NCI-H82 (cell line): Measurements from ENCODE around the gene CNDP2.

Experiments used
- DNase-seq: peaks from one replicate; lab custom pipeline; 2025; lab: John Stamatoyannopoulos, UW

The CNDP2 gene

DNA sequence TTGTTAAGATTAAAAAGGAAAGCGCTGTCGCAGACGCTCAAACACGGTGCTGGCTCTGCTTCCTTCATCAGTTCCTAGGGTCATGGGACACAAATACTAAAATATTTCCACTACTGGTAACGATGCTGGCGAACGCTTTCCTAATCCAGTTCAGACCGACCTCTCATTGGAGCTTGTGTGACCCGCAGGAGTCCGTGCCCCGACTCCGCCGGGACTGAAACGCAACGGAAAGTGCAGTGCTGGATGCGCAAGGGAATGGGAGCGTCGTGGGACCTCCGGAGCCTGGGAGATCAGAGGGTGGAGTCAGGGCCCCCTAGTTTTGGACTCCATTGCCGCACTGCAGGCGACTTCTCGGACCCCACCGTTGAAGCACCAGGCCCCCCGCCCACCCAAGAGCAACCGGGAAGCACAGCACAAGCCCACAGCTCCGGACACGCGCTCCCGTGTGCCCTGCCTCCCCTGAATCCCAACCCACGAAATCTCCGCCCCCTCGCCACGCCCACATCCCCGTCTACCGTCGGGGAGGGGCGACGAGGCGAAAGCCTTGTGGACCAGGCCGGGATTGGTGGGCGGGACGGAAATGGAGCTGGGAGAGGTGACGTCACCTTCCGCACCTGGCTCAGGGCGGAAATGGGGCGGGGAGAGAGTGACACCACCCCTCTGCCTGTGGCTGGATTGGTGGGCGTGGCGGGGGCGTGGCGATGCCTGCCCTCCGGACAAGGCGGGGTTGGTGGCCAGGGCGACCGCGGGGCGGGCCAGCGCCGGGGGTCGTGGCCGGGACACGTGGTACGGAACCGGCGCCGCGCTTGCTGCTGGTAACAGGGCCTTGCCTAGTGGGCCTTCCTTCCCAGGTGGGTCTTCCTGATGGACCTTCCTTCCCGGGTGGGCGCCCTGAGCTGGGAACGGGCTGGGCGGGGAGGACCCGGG is at the start of gene CNDP2:
CNDP2 (plus strand) TSS at position 783 of the 927 bp plus-strand sequence. CDS start 3,611 bp downstream, outside the sequence.
- peak; percentile 99 for DNase-seq

DNA sequence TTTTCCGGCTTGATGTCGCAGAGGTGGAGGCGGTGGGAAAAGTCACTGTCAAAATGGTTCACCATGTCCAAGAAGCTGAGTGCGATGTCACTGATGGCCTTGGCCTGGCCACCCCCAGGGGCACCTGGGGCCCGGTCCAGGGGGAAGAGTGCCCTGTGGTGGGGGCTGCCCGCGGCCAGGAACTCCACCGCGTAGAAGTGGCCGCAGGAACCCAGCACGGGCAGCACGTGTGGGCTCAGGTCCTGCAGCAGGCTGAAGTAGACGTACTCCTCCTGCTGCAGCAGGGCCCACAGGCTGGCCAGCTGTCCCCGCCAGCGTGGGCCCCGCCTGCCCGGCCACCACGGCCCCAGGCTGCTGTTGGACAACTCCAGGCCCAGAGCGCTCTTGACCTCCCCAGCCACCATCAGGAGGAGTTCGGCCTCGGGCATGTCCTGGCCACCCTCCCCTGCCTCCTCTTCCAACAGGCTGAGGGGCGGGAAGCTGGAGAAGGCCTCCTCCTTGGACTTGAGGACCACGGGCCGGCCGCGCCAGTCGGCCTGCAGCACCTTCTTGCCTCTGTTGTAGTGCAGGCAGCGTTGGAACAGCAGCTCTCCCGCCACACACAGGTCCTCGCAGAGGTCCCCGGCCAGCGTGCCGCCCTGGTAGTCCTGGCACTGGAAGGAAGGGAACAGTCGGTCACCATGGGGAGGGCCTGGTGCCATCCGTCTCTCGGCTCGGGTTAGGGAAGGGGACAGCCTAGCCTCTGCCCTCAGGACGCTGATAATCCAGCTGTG is 49.3 kb upstream of the CNDP2 start:
- DNase-seq, result no peak

GRCh38 chr18:74447404-74448152 is 48.6 kb upstream of the CNDP2 start:
- no peak for DNase-seq

DNA sequence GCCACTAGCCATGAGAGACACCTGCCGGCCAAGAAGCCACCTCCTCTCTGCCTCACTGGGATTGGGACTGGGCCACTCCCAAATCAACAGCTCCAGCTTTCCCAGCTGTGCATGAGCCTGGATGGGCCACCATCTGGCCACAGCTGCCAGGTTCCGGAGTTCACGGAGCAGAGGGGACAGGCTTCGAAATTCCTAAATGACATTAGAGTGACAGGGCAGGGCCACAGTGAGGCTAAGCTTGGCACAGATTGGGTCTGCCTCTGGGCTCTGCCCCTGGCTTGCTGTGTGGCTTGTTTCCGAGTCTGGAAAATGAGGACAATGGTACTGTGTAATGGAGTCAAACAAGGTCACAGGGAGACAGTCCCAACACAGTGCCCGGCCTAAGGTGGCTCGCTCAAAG is 45.5 kb upstream of the CNDP2 start:
- no peak for DNase-seq

GRCh38 chr18:74451148-74451547 is 45.0 kb upstream of the CNDP2 start:
- no peak for DNase-seq

- no peak for DNase-seq
Observed at GRCh38 chr18:74453016-74453566, 43.1 kb upstream of the CNDP2 start.

DNA sequence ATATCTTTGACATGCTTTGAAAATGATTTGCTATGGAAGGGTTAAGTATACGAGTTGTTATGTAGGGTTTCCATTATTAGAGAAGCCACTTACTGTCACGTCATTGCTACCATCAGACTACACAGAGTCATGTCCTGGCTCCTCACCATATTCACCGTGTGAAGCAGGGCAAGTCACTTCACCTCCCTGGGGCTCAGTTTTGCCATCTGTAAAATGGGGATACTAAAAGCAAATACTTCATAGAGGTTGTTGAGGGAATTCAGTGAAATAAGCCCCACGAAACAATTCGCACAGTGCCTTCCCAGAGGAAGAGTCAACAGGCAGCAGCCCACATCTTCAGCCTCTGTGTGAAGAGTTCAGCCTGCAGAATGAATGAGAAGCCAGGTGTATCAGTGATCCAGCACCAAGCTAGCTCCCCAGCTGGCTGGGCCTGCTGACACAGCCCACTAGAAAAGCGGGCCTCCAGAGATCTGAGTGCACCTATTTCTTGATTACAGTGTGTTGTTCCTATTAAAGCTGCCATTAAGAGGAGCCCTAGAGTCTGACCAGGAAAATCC is 42.4 kb upstream of the CNDP2 start:
- DNase-seq, result no peak

DNA sequence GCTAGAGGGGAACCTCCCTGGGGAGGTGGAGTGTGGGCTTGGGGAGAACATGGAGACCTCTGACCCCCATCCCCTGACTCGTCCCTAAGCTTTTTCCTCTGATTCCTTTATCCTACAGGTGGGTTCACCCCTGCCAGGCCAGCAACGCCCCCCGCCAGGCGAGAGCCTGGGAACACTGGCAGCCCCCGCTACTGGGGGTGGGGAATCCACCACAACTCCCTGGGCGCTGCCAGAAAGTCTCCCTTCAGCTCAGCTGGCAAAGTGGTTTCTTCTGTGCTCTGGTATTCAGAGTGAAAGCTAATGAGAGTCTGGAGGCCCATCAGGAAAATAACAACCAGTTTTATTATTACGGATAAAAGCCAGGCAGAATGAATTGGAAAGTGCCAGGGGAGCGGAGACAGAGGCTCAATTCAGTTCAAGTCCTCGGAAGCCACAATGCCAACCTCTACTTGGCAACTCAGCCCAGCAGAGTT is 41.8 kb upstream of the CNDP2 start:
- no peak for DNase-seq

GRCh38 chr18:74455386-74455785 is 40.8 kb upstream of the CNDP2 start:
- no peak for DNase-seq

DNA sequence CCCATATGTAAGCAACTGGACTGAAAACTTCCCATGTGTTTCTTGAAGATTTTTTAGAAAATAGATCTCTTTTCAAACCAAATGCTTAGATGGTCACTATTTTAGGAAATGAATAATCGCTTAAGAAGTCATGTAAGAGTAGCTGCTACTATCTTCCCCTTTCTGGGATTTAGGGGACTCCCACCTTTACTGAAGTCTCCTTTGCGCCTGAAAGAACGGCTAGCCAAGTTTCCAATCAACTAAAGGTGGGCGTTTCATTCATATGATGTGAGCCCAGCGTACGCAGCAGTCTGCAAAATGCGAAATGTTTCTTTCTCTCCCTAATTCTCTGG is 40.2 kb upstream of the CNDP2 start:
- no peak for DNase-seq

- no peak for DNase-seq
Observed at GRCh38 chr18:74456349-74457042, 39.7 kb upstream of the CNDP2 start.

DNA sequence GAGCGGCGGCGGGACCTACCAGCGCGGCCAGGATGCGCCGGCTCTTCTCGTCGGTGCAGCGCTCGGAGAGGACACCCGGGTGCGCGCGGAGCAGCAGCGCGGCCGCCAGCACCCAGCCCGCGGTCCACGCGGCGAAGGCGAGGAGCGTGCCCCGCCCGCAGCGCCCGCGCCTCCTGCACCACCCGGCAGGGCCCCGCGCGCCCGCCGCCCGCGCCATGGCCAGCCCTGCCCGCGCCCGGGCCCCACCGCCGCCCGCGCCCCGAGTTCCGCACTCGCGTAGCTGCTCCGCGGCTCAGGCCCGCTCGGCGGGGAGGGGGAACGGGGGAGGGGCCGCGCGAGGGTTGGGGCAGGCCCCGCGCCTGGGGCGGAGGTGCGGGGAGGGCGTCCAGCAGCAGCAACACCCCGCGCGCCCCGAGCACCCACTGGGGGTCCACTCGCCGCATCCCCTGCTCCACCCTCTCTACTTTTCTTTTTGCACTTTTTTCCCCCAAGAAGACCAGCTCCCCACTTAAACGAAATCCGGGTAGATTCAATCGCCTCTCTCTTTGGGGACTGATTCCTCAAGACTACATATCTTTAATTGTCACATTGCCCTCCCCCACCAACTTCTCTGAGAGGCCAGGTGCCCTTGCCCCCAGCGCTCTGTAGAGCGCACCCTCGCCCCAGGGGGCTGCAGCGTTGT is 39.0 kb upstream of the CNDP2 start, which contains the start of gene DIPK1C:
DIPK1C (minus strand) TSS at position 266 of the 682 bp plus-strand sequence; CDS start at position 217, 49 bp downstream.
- no peak for DNase-seq

GRCh38 chr18:74457725-74458421 is 38.3 kb upstream of the CNDP2 start:
- no peak for DNase-seq

- DNase-seq, result no peak
Observed at GRCh38 chr18:74459889-74460288, 36.3 kb upstream of the CNDP2 start.

GRCh38 chr18:74460825-74461224 is 35.3 kb upstream of the CNDP2 start:
- DNase-seq, result no peak

GRCh38 chr18:74463254-74463653 is 32.9 kb upstream of the CNDP2 start:
- no peak for DNase-seq

DNA sequence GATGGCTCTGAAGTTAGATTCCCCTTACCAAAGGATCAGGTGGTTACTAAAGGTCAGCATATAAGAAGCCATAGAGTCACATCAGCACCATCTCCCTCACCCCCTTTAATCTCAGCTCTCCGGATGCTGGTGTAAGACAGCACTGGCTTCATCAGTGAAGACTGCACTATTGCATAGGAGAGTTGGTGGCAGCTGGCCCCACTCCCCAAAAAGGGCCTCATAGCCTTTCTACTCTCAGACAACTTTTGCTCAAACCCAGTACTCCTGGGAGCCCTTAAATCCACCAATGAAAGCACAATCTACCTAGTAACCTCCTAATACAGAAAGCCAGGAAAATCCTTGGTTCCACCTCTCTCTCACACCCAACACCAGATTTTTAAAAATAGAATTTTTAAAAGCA is 32.2 kb upstream of the CNDP2 start:
- DNase-seq, result no peak

- no peak for DNase-seq
Observed at GRCh38 chr18:74465775-74466174, 30.4 kb upstream of the CNDP2 start.

GRCh38 chr18:74468547-74469061 is 27.6 kb upstream of the CNDP2 start:
- DNase-seq, result no peak
